ENCODE results near the gene FAAH. TPM values are rescaled to one million over a fixed set of nuclear protein-coding genes. Genes with fewer than 3 reads are reported as not detected.

Gene FAAH
- total RNA-seq, 1 donor from 2014 or later: 17.4 TPM

- Mint-ChIP-seq H3K36me3 (ENCODE audit: low read depth) (peaks cover 10% of the 10 kb centered on the region), H3K27me3 (ENCODE audit: low read depth) (no peaks in the 10 kb centered on the region), H3K9me3 (no peaks in the 10 kb centered on the region), H3K27ac (ENCODE audit: unreplicated experiment) (no peak overlapping the region), H3K4me3 (no peak overlapping the region), H3K4me1 (no peaks in the 10 kb centered on the region)
- DNase-seq (ENCODE audit: low read depth, low spot score): no peak
- TF ChIP-seq CTCF (conservative IDR thresholded peaks at IDR 0.05): no peak
These were observed 24.4 kb upstream of the FAAH start for GRCh38 chr1:46369542-46370213.

GRCh38 chr1:46370214-46370633, 23.9 kb upstream of the FAAH start:
- no peak for TF ChIP-seq CTCF (conservative IDR thresholded peaks at IDR 0.05)
- peaks cover 10% of the 10 kb centered on the region for H3K36me3 Mint-ChIP-seq (ENCODE audit: low read depth)
- DNase-seq (ENCODE audit: low read depth, low spot score): no peak
- H3K4me1 Mint-ChIP-seq: no peaks in the 10 kb centered on the region
- H3K4me3 Mint-ChIP-seq: no peak overlapping the region
- H3K27ac Mint-ChIP-seq (ENCODE audit: unreplicated experiment): no peak overlapping the region
- no peaks in the 10 kb centered on the region for H3K9me3 Mint-ChIP-seq
- no peaks in the 10 kb centered on the region for H3K27me3 Mint-ChIP-seq (ENCODE audit: low read depth)

GRCh38 chr1:46372431-46372830, 21.7 kb upstream of the FAAH start:
- DNase-seq (ENCODE audit: low read depth, low spot score): no peak
- no peaks in the 10 kb centered on the region for H3K9me3 Mint-ChIP-seq
- no peaks in the 10 kb centered on the region for H3K27me3 Mint-ChIP-seq (ENCODE audit: low read depth)
- H3K27ac Mint-ChIP-seq (ENCODE audit: unreplicated experiment): no peak overlapping the region
- H3K36me3 Mint-ChIP-seq (ENCODE audit: low read depth): peaks cover 10% of the 10 kb centered on the region
- TF ChIP-seq CTCF (conservative IDR thresholded peaks at IDR 0.05): no peak
- H3K4me1 Mint-ChIP-seq: no peaks in the 10 kb centered on the region
- no peak overlapping the region for H3K4me3 Mint-ChIP-seq

- TF ChIP-seq CTCF (conservative IDR thresholded peaks at IDR 0.05): no peak
- Mint-ChIP-seq H3K27me3 (ENCODE audit: low read depth) (no peaks in the 10 kb centered on the region), H3K4me3 (no peak overlapping the region), H3K4me1 (no peaks in the 10 kb centered on the region), H3K27ac (ENCODE audit: unreplicated experiment) (no peak overlapping the region), H3K36me3 (ENCODE audit: low read depth) (peaks cover 4% of the 10 kb centered on the region), H3K9me3 (peaks cover 4% of the 10 kb centered on the region)
- no peak for DNase-seq (ENCODE audit: low read depth, low spot score)
These were observed 14.1 kb upstream of the FAAH start for GRCh38 chr1:46379996-46380395.

- no peaks in the 10 kb centered on the region for H3K27me3 Mint-ChIP-seq (ENCODE audit: low read depth)
- H3K36me3 Mint-ChIP-seq (ENCODE audit: low read depth): peaks cover 4% of the 10 kb centered on the region
- no peak for TF ChIP-seq CTCF (conservative IDR thresholded peaks at IDR 0.05)
- no peak overlapping the region for H3K27ac Mint-ChIP-seq (ENCODE audit: unreplicated experiment)
- H3K9me3 Mint-ChIP-seq: peaks cover 5% of the 10 kb centered on the region
- H3K4me3 Mint-ChIP-seq: no peak overlapping the region
- DNase-seq (ENCODE audit: low read depth, low spot score): no peak
- H3K4me1 Mint-ChIP-seq: no peaks in the 10 kb centered on the region
These were observed 13.6 kb upstream of the FAAH start for GRCh38 chr1:46380508-46380907.
